DMS114 treated with DMSO at 0.1 percent for 48 hours (cell line): ENCODE results near the gene ASPA.

ENCODE experiments used
- DNase-seq: peaks from one replicate; lab custom pipeline; 2025; ENCODE audit not compliant: unreplicated experiment; lab: John Stamatoyannopoulos, UW

ASPA gene

DNA sequence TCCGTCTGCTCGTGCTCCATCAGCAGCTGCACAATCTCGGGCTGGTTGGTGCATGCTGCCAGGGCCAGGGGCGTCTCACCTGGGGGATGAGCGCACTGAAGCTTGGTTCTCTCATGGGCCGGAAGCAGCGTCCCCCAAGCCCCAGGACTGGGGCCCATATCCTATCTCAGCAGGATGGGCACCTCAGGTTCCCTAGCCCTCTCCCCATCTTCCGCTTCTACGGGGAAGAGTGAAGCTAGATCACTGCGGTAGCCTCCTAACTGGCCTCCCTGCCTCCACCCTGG, 57.0 kb downstream of the ASPA start:
- no peak for DNase-seq

DNA sequence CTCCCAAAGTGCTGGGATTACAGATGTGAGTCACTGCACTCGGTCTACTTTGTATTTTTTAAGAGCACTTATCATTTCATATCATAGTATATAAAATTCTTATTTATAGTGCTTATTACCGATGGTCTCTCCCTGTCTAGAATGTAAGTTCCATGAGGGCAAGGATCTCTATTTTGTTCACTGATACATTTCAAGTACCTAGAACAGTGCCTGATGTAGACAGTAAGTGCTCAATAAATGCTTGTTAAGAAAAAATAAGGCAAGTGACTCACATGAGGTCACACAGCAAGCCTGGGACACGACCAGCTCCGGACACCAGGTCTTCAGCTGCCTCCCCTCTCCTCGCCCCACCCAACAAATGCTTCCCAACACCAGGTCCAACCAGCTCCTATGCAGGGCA, 58.0 kb downstream of the ASPA start:
- DNase-seq, result no peak

DNA sequence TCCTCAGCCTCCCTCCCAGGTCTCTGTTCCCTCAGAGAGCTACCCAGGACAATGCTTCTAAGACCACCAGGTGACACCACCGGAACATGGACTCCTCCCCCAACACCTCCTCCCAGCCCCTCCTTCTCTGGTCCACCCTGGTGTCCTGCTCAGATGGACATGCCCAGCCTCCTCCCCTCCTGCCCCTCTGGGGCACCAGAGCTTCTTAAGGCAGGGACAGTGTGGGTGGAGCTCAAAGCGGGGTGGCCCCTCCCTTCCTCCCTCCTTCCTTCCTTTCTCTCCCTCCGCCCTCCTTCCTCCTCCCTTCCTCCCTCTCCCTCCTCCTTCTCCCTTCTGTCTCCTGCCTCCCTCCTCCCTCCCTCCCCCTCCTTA, 59.1 kb downstream of the ASPA start:
- DNase-seq, result peak; percentile 22

GRCh38 chr17:3535253-3535995, 59.6 kb downstream of the ASPA start:
- peak; percentile 74 for DNase-seq

GRCh38 chr17:3536716-3537115, 60.9 kb downstream of the ASPA start:
- DNase-seq, result no peak

GRCh38 chr17:3539881-3540540, 64.2 kb downstream of the ASPA start:
- DNase-seq, result no peak

GRCh38 chr17:3542410-3543088, 66.8 kb downstream of the ASPA start:
- no peak for DNase-seq

DNA sequence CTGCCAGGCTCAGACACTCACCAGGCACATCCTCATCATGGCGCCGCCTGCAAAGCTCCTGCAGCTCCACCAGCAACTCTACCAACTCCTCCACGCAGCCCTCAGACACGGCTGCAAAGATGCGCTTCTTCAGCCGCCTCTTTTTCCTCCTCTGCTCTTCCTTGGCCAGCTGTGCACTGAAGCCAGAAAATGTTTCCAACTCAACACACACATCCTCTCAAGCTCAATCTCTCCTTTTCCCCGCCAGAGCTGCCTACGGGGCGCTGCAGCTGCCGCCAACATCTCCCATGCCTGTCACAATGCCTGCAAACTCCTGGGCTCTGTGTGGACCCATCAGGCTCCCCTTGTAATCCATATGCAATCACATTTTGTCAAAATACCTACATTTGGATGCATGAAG, 67.7 kb downstream of the ASPA start:
- DNase-seq, result no peak

GRCh38 chr17:3544365-3544764, 68.6 kb downstream of the ASPA start:
- DNase-seq, result no peak

DNA sequence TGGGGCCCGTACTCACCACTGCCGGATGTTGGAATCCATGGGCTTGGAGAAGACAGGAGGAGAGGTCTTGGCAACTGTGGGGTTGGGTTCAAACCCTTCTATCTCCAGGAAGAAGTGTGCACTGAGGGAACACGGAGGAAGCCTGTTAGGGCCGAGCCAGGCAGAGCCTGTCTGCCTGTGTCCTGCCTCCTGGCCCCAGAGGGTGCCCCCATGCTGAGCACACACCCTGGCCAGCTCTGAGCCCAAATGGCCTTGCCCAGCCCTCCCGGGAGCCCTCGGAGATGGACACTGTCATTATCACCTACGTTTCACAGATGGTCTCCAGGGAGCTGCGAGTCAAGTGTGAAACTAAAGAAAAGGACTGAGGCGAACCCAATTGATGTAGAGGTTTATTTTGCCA, 69.4 kb downstream of the ASPA start:
- no peak for DNase-seq

DNA sequence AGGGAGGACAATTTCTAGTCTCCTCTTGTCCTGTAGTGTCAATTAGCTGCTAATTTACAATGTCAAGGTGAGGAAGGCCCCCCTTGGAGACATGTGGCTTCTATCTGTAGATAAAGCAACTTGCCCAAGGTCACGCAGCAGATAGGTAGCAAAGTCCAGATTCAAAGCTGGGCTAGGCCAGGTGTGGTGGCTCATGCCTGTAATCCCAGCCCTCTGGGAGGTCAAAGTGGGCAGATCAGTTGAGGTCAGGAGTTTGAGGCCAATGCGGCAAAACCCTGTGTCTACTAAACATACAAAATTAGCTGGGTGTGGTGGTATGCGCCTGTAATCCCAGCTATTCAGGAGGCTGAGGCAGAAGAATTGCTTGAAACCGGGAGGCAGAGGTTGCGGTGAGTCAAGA, 70.7 kb downstream of the ASPA start:
- DNase-seq, result no peak

DNA sequence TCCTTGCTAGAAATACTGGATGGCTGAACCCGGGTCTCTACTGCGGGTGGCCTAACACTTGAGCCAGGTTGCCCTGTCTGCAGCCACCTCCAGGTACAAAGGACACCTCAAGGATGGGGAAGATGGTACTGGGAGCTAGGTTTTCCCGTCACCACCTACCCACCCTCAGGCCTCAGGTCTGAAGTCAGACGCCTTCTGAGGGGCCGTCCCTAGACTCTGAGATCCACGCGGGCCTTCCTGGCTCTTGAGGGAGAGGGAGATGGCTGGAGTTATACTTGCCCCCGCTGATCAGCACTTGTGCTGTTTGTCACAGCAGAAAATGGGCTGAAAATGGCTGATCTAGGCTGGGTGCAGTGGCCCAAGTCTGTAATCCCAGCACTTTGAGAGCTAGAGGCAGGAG, 71.2 kb downstream of the ASPA start:
- DNase-seq, result no peak

- no peak for DNase-seq
These were observed 71.8 kb downstream of the ASPA start for GRCh38 chr17:3547628-3548027.

DNA sequence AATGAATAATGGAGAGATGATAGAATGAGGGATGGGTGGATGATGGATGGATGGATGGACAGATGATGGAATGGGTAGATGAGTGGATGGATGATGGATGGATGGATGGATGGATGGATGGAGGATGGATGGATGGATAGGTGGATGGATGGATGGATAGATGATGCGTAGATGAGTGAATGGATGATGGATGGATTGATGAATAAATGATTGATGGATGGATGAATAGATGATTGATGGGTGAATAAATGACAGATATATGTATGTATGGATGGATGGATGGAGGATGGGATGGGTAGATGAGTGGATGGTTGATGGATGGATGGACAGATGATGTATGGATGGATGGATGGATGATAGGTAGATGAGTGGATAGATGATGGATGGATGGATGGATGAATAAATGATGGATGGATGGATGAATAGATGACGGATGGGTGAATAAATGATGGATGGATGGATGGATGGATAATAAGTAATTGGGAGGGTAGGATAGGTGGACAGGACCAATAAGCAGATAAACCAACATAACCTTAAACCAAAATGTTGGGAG, 73.9 kb downstream of the ASPA start:
- no peak for DNase-seq

DNA sequence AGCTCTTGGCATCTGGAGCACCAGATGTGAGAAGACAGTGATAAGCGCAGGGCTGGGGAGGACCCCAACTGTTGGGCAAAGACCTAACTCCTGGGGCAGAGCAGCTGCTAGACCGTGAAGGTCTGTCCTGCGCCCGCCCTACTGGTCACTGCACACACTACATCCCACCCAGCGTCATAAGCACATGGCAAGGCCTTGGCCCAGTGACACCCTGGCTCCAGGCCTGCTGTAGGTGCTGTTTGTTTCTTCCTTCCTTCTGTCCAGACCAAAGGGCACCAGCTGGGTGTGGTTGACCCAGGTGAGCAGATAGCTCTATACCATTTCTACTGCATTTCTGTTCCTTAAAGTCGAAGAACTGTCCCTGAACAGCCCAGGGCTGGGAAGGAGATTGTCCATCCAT, 75.4 kb downstream of the ASPA start:
- DNase-seq, result no peak

DNA sequence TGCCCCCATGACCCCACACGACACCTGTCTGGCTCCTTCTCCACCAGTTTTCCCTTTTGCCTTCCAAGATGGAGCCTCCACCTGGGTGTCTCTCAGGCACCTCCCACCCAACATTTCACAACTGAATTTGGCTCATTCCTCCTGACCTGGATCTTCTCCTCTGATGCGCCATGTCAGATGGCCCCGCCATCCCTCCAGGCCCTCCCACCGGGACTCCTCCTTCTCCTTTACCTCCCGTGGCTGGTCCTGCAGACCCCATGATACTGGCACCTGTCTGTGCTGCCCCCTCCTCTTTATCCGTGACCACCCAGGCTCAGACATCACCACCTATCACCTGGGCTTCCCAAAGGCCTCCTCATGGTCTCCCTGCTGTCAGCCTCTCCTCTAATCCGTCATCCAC, 77.1 kb downstream of the ASPA start:
- no peak for DNase-seq
